ENCODE results near the gene VEGFD.

The VEGFD gene

GRCh38 chrX:15384304-15384703, at the start of gene VEGFD:
VEGFD (minus strand) TSS chrX:15384413; CDS start chrX:15383946, 467 bp downstream.
- no peak for DNase-seq (ENCODE audit: low spot score)

- no peak for DNase-seq (ENCODE audit: low spot score)
Observed at GRCh38 chrX:15430584-15430983, 46.4 kb upstream of the VEGFD start.

- DNase-seq (ENCODE audit: low spot score), result no peak
Observed at GRCh38 chrX:15430076-15430475, 45.9 kb upstream of the VEGFD start.

- no peak for DNase-seq (ENCODE audit: low spot score)
Observed at GRCh38 chrX:15425024-15425423, 40.8 kb upstream of the VEGFD start.

- no peak for DNase-seq (ENCODE audit: low spot score)
Observed at GRCh38 chrX:15418707-15419181, 34.5 kb upstream of the VEGFD start.

GRCh38 chrX:15418041-15418706, 34.0 kb upstream of the VEGFD start:
- no peak for DNase-seq (ENCODE audit: low spot score)

- DNase-seq (ENCODE audit: low spot score), result no peak
Observed at GRCh38 chrX:15416133-15416993, 32.1 kb upstream of the VEGFD start.

- DNase-seq (ENCODE audit: low spot score), result no peak
Observed at GRCh38 chrX:15413101-15413500, 28.9 kb upstream of the VEGFD start.

GRCh38 chrX:15410947-15411346, 26.7 kb upstream of the VEGFD start:
- no peak for DNase-seq (ENCODE audit: low spot score)

GRCh38 chrX:15410430-15410829, 26.2 kb upstream of the VEGFD start:
- no peak for DNase-seq (ENCODE audit: low spot score)

- no peak for DNase-seq (ENCODE audit: low spot score)
Observed at GRCh38 chrX:15405846-15406245, 21.6 kb upstream of the VEGFD start.

- DNase-seq (ENCODE audit: low spot score), result no peak
Observed at GRCh38 chrX:15404401-15405096, 20.3 kb upstream of the VEGFD start.

- no peak for DNase-seq (ENCODE audit: low spot score)
Observed at GRCh38 chrX:15401378-15401777, 17.2 kb upstream of the VEGFD start.

- no peak for DNase-seq (ENCODE audit: low spot score)
Observed at GRCh38 chrX:15399962-15400391, 15.8 kb upstream of the VEGFD start.

- no peak for DNase-seq (ENCODE audit: low spot score)
Observed at GRCh38 chrX:15398874-15399273, 14.7 kb upstream of the VEGFD start.

GRCh38 chrX:15395789-15396188, 11.6 kb upstream of the VEGFD start:
- DNase-seq (ENCODE audit: low spot score), result no peak

- DNase-seq (ENCODE audit: low spot score), result no peak
Observed at GRCh38 chrX:15391850-15392249, 7.6 kb upstream of the VEGFD start.

GRCh38 chrX:15382813-15383212, 1.4 kb downstream of the VEGFD start:
- DNase-seq (ENCODE audit: low spot score), result no peak

GRCh38 chrX:15376956-15377355, 7.3 kb downstream of the VEGFD start:
- no peak for DNase-seq (ENCODE audit: low spot score)

- DNase-seq (ENCODE audit: low spot score), result no peak
Observed at GRCh38 chrX:15373976-15374375, 10.2 kb downstream of the VEGFD start.

GRCh38 chrX:15366506-15367352, 17.5 kb downstream of the VEGFD start:
- DNase-seq (ENCODE audit: low spot score), result no peak

GRCh38 chrX:15359701-15360100, 24.5 kb downstream of the VEGFD start:
- DNase-seq (ENCODE audit: low spot score), result no peak

Data from activated CD4-positive, alpha-beta T cell treated with anti-CD3 and anti-CD28 coated beads, Interleukin-2, Interleukin-4, amounts not matched to agents 100 ng/mL and 50 ng/mL, durations not matched to agents 16 hours and 8 hours (primary cell).